Suppressor macrophage (primary cell): ENCODE results near the gene SLC6A5.
"Not testable (repeated sequence)": the region's sequence is repeated elsewhere in the genome, so short reads cannot be mapped to it uniquely, and the experiment has no call there.

Experiments used
- DNase-seq, 4 experiments: peaks; one replicate each; pipeline ENCODE4 v3.0.0-alpha.2; 2020 to 2022
- total RNA-seq, 17 experiments: gene quantifications; one replicate each; lab custom pipeline; 2026; ENCODE audit warnings: mixed read lengths in 6 of 17, inconsistent platforms in 3 of 17; lab: John Stamatoyannopoulos, UW

Gene SLC6A5
- 0 to 4.5 (median 0) reads per million in 17 experiments for total RNA-seq

GRCh38 chr11:20599221-20600019 lies at the start of gene SLC6A5:
Gene SLC6A5, plus strand, starts transcription at chr11:20599608. Its CDS starts 65 bp downstream, at chr11:20599673.
- peak; percentile 28 to 73 (median 49) for DNase-seq

DNA sequence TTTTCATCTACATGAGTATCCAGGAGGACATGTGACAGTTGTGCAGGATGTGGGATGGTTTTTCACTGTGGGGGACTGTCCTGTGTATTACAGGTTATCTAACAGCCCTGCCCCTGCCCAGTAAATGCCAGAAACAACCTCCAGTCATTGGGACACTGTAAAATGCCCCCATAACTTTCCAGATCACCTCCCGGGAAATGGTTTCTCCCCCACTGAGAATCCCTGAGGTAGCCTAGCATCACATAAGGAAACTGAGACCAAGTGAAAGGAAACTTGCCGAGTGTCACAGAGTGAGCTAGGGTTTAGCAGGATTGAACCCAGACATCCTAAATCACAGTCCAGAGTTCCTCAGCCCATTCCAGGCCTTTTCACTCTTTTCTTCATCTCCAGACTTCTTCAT lies 48.3 kb upstream of the SLC6A5 start:
- DNase-seq: no peak

- DNase-seq: no peak
These were observed 43.6 kb upstream of the SLC6A5 start for GRCh38 chr11:20555783-20556182.

- not testable (repeated sequence) for DNase-seq
These were observed 43.0 kb upstream of the SLC6A5 start for GRCh38 chr11:20556396-20556795.

DNA sequence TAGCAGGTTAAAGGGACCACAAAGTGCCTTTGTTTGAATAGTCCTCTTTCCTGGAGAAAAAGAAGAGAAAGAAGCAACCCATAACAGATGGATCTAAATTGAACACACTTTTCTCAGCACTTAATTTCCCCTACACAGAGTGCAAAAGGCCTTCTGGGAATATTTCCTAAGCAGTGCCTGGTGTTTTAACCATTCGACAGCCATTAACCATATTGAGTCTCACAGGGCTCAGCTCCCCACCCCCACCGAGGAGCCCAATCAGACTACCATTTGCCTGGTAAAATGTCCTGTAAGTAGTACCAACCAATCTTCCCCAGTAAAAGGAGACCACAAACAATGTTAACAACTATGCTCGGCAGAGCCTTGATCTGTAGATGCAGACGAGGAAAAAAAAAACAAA lies 40.7 kb upstream of the SLC6A5 start:
- DNase-seq: no peak

- no peak for DNase-seq
These were observed 39.7 kb upstream of the SLC6A5 start for GRCh38 chr11:20559523-20560300.

- no peak for DNase-seq
These were observed 37.5 kb upstream of the SLC6A5 start for GRCh38 chr11:20561915-20562314.

DNA sequence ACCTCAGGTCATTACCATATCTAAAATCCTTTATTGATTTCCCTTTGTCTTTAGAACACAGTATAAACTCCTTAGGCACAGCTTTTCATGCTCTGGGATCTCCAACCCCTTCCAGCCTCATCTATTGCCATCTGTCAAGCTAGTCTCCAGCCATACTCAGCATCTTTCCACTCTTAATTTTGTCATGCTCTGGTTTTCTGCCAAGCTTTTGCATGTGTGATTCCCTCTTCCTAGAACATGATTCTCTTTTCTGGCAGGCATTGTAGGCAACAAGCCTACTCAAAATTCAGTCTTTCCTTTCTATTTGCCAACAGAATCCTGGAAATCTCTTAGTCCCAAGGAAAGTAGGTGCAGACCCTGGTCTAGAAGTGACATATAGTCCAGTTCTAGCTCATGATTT lies 35.5 kb upstream of the SLC6A5 start:
- DNase-seq: no peak

DNA sequence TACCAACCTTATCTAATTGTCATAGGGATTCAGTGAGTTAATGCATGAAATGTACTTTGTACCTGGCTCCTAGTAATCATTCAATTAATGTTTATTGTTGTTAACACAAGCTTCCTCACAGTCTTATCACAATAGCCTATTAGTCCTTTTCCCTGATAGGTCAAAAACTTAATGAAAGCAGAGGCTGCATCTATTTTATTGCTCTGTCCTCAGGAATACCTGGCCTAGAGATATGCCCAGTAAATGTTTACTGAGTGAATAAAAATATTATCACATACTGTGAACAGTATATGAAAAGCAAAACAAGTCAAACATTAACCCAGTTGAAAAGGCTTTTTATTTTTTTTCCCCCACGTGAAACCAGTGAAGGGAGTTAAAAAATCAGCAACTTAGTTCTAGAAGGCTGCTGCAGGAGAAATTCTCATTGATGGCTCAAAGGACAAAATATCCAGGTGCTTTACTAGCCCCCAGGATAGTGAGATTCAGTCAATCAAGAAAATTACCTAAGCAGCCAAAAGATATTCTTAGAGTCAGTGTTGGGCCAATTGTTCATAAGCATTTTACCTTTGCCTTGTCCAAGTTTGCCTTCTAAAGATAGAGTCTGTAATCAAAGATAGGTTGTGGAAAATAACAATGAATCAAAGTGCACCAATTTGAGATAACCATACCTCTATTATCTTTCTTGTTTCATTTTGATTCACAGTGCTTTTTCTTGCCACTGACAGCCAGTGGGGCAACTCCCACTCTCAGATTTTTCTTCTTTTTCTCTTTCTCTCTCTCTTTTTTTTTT lies 34.4 kb upstream of the SLC6A5 start:
- DNase-seq: no peak

DNA sequence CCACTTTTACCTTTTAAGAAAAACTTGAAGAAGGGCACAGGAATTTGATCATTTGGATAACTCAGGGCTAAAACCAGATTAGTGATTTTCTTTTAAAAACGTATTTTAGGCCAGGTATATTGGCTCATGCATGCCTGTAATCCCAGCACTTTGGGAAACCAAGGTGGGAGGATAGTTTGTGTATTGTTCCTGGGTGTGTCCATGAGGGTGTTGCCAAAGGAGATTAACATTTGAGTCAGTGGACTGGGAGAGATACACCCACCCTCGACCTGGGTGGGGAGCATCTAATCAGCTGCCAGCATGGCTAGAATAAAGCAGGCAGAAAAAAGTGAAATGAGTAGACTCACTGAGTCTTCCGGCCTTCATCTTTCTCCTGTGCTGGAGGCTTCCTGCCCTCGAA lies 33.3 kb upstream of the SLC6A5 start:
- DNase-seq: not testable (repeated sequence)

- no peak for DNase-seq
These were observed 32.6 kb upstream of the SLC6A5 start for GRCh38 chr11:20566591-20567434.

GRCh38 chr11:20579725-20580124 lies 19.7 kb upstream of the SLC6A5 start:
- not testable (repeated sequence) for DNase-seq

DNA sequence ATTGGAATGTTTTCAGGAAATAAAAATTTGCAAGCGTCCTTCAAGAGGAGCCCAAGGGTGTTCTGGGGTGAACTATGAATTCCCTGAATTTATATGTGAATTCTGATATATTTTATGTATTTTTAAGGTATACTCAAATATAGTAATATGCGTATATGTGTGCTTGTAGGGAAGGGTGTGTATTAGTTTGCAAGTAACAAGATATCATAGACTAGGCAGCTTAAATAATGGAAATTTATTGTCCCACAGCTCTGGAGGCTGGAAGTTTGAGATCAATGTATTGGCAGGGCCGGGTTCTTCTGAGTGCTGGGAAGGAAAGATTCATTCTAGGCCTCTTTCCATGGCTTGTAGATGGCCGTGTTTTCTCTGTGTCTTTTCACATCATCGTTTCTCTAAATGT lies 16.2 kb upstream of the SLC6A5 start:
- DNase-seq: no peak

- no peak for DNase-seq
These were observed 15.2 kb upstream of the SLC6A5 start for GRCh38 chr11:20584093-20584774.

DNA sequence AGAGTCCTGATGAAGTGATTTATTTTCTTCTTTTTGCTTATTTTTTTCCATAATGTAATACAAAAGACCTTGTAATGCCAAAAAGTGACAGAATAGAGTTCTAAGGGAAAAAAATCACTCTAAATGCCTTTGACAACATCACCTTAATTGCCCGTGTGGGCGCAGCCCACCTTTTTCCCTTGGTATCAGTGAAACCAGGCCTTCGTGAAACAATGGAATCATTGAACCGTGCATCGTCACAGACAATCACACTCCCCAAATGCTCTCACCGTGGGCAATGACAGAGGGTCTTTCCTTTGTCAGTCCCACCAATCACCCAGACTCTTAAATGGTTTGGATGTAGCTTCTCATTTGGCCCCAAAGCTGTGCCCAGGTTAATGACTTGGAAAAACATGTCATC lies 9.6 kb upstream of the SLC6A5 start:
- DNase-seq: no peak

DNA sequence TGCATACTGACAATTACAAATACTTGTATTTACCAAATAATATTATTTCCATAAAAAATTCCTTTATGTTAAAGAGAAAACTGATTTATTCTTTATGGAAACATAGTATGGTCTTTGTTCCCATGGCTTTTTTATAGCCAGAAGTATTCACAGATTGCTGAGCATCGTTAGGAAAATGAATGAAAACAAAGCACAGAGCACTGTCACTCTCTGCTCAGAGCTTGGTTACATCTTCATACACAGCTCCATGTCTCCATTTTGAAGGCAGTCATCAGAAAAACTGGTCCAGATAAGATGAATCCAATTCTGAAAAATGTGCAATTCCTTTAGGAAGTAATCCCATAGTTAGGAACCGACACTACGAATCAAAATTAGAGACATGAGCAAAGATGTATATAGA lies 9.0 kb upstream of the SLC6A5 start:
- no peak for DNase-seq

DNA sequence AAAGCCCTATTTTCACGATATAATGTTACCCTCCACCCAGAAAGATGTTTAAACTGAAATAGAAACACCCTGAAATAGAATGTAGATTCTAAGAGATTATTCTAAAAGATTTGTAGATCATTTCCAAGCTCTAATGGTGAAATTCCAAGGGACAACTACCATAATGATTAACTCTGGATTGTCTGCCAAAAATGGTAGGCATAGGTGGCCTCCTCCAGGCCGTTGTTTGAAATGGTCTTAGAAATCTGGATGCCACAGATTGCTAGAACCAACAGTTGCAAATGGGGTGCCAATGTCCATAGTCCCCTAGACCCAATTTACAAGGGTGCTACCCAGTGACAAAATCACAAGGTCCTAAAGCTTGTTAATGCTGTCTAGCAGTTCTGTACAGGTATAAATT lies 6.7 kb upstream of the SLC6A5 start:
- no peak for DNase-seq

DNA sequence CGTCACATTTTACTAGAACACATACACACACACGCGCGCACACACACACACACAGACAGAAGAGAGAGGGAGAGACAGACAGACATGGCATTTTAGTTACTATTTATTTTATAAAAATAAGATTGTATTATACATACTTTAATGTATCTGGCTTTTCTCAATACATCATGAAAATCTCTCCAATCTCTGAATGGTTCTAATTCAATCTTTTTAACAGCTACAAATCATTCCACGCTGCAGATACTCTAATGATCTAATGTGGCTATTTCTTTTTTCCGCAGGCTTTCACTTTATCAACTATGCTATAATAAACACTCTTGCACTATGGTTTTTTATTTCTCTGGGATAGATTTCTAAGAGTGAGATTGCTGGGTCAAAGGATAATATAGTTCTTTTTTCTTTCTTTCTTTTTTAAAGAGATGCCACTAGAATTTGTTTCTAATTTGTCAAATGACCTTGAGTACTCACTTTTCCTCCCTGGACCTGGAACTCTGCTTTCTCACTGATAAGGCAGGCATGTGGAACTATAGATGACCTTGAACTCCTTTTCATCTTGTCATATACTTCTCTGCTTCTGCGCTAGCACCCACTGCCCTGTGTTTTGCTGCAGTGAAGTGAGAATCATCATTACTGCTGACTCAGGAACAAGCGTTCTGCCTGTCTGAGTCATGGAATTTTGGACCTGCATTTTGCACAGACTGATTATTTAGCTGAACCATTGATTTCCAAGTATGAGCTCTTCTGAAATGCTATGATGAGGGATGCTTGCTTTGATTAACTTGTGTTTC lies 4.9 kb upstream of the SLC6A5 start:
- no peak for DNase-seq

DNA sequence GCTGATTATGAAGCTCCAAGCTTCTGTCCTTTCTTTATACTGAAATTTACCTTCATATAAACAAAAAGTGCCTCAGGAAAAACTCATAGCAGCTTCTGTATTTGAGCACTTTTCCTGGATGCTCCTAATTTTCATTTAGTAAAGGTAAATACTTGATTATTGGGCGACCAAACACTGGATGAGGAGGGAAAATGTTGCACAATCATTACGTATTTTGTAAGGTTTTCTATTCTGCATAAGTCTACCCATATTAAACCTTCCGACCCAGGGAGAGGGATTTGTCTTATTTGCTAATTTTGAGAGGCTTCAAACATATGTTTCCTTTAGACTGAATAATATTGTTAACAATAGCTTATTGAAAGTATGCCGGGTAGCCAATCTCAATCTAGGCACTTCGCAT lies 4.3 kb upstream of the SLC6A5 start:
- DNase-seq: no peak
